OCI-LY3 (cell line): ENCODE data around the gene GSTM4.

ENCODE experiments used
- H2AFZ ChIP-seq: fragments of 200-600, 300-600 bp; shearing (Covaris generic); 2 replicates; pipeline ENCODE4 v1.6.0; 2014; ENCODE audit warnings: antibody characterized with exemption, low read depth, low read length
- H3K27ac ChIP-seq: fragments of 200-600, 300-600 bp; sonication (generic); 2 replicates; pipeline ENCODE4 v1.5.1; 2014; ENCODE audit warnings: mild to moderate bottlenecking, low read length, moderate library complexity, mixed read lengths
- H3K27me3 ChIP-seq: fragments of 200-600, 300-600 bp; sonication (generic); 2 replicates; pipeline ENCODE4 v1.6.1; 2014; ENCODE audit warnings: low read depth, low read length, mixed read lengths
- H3K36me3 ChIP-seq: fragments of 200-600, 300-600 bp; sonication (generic); replicated peaks from 2 replicates; pipeline ENCODE3; 2014; ENCODE audit warnings: low read depth, low read length, mixed read lengths
- H3K4me1 ChIP-seq: fragments of 300-600, 200-600 bp; sonication (generic); 2 replicates; pipeline ENCODE4 v1.6.1; 2014; ENCODE audit warnings: low read length, mixed read lengths
- H3K4me2 ChIP-seq: fragments of 200-600, 300-600 bp; sonication (generic); 2 replicates; pipeline ENCODE4 v1.6.1; 2014; ENCODE audit warnings: low read length, mixed read lengths
- H3K4me3 ChIP-seq: fragments of 300-600, 200-600 bp; sonication (generic); 2 replicates; pipeline ENCODE4 v1.5.1; 2014; ENCODE audit warnings: antibody characterized with exemption, mild to moderate bottlenecking, low read length, moderate library complexity
- H3K79me2 ChIP-seq: fragments of 300-600, 200-600 bp; shearing (Covaris generic); 2 replicates; pipeline ENCODE4 v1.6.1; 2014; ENCODE audit warnings: mild to moderate bottlenecking, low read length, mixed read lengths
- H3K9ac ChIP-seq: fragments of 300-600, 200-600 bp; shearing (Covaris generic); 2 replicates; pipeline ENCODE4 v1.6.0; 2014; ENCODE audit warnings: mild to moderate bottlenecking, low read length, moderate library complexity
- H3K9me3 ChIP-seq: fragments of 200-600, 300-600 bp; shearing (Covaris generic); 2 replicates; pipeline ENCODE4 v1.6.1; 2014; ENCODE audit warnings: low read length, mixed read lengths; ENCODE audit not compliant: insufficient read depth
- H4K20me1 ChIP-seq: fragments of 200-600, 300-600 bp; sonication (generic); 2 replicates; pipeline ENCODE4 v1.6.1; 2016; ENCODE audit warnings: low read length, mixed read lengths; ENCODE audit not compliant: insufficient read depth
- EZH2phosphoT487 ChIP-seq: fragments of 200-600 bp; shearing (Covaris generic); IDR thresholded peaks from 2 replicates; pipeline ENCODE4 v1.6.1; 2018; ENCODE audit warnings: antibody characterized with exemption, mixed run types, low read depth
- TF ChIP-seq, protein P1 (sequence below): fragments of 200-600, 300-600 bp; sonication (generic); IDR thresholded peaks from 2 replicates; pipeline ENCODE4 v1.5.1; 2014; ENCODE audit warnings: antibody characterized with exemption, low read length, low read depth

The GSTM4 gene

DNA sequence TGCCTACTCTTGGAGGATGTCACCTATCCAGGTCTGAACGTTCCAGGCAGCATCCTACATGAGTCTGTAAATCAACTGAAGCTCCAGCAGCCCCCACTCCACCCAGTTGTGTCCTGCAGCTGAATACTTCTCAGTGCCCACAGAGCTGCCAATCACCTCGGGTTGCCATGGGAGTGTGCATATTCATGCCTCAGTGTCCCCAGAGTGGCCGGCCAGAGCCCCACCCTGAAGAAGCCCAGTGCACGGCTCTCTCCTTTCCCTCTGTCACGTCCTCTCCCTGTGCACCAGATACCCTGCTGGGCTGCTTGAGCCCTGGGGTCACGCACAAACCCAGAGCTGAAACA is 16.1 kb upstream of the GSTM4 start:
- no peak overlapping the region for H3K27ac ChIP-seq
- H3K4me2 ChIP-seq = no peak overlapping the region
- no peak overlapping the region for H2AFZ ChIP-seq
- no peaks in the 10 kb centered on the region for H3K36me3 ChIP-seq
- no peak overlapping the region for H3K9ac ChIP-seq
- no peaks in the 10 kb centered on the region for H3K79me2 ChIP-seq
- H3K27me3 ChIP-seq = no peaks in the 10 kb centered on the region
- no peaks in the 10 kb centered on the region for H4K20me1 ChIP-seq
- no peaks in the 10 kb centered on the region for H3K9me3 ChIP-seq
- no peak overlapping the region for H3K4me3 ChIP-seq
- H3K4me1 ChIP-seq = peaks cover 27% of the 10 kb centered on the region
- TF ChIP-seq EZH2phosphoT487 = no peak
- TF ChIP-seq, protein P1, sequence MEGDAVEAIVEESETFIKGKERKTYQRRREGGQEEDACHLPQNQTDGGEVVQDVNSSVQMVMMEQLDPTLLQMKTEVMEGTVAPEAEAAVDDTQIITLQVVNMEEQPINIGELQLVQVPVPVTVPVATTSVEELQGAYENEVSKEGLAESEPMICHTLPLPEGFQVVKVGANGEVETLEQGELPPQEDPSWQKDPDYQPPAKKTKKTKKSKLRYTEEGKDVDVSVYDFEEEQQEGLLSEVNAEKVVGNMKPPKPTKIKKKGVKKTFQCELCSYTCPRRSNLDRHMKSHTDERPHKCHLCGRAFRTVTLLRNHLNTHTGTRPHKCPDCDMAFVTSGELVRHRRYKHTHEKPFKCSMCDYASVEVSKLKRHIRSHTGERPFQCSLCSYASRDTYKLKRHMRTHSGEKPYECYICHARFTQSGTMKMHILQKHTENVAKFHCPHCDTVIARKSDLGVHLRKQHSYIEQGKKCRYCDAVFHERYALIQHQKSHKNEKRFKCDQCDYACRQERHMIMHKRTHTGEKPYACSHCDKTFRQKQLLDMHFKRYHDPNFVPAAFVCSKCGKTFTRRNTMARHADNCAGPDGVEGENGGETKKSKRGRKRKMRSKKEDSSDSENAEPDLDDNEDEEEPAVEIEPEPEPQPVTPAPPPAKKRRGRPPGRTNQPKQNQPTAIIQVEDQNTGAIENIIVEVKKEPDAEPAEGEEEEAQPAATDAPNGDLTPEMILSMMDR = no peak

DNA sequence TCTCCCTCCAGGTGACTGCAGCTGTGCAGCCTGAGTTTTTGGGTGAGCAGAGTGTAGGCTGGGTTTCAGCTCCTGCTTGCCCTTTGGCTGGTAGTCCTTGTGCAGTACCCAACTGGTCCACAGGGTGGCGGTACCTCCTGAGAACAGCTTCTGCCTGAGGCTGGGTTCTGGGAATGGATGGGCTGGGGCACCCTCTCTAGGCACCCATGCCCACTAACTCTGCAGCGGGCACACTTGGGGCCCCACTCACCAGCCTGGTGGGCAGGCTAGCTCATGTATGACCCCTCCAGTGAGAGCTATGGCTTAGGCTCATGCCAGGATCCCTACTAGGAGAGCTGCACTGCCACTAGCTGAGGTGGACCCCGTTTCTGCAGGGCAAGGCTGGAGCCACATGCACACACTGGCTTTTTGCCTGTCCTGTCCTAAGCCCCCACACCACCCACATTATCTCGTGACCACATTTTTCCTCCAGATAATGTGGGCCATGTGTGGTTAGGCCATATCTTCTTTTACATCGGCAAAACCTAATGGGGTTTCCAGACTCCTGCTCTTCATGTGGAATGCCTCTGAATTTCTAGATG is 15.5 kb upstream of the GSTM4 start:
- Histone ChIP-seq H3K4me2 (peak overlapping the region; percentile 37; the same call in 1 of the 2 replicates), H2AFZ (no peak overlapping the region), H3K36me3 (no peaks in the 10 kb centered on the region), H3K4me1 (peaks cover 21% of the 10 kb centered on the region), H3K4me3 (no peak overlapping the region), H3K9ac (no peak overlapping the region), H3K27me3 (no peaks in the 10 kb centered on the region), H3K27ac (no peak overlapping the region), H3K9me3 (no peaks in the 10 kb centered on the region), H3K79me2 (no peaks in the 10 kb centered on the region), H4K20me1 (no peaks in the 10 kb centered on the region)
- TF ChIP-seq, protein P1 = peak; percentile 71
- no peak for TF ChIP-seq EZH2phosphoT487

DNA sequence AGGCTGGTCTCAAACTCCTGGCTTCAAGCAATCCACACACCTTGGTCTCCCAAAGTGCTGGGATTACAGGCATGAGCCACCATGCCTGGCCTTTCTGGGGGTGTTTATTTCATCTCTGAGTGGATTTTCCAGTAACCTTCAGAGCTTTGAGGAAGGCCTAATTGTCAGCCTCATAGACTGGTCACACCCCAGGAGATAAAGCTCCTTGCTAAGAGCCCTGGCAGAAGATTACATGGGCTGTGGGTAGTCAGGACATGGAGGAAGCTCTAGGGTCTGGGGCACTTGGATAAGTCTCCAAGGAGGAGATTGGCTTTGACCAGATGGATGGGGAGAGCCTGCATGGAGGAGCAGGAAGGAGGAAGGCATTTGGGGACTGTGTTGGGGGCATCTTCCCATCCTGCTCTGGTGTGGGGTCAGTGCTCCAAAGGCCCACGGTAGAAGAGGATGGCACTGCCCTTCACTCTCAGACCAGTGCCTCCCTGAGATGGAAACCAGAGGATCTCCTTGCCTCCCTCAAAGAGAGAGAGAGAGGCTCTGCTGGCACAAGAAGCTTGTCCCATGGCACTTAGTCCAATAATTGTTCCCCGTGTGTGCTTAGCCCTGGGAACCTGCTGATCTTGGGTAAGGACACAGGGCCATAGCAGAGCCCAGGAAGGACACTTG is 14.7 kb upstream of the GSTM4 start:
- Histone ChIP-seq H3K4me2 (no peak overlapping the region), H3K79me2 (no peaks in the 10 kb centered on the region), H4K20me1 (no peaks in the 10 kb centered on the region), H3K4me3 (no peak overlapping the region), H3K27ac (no peak overlapping the region), H3K4me1 (peaks cover 13% of the 10 kb centered on the region), H3K9me3 (no peaks in the 10 kb centered on the region), H3K9ac (no peak overlapping the region), H3K36me3 (no peaks in the 10 kb centered on the region), H3K27me3 (no peaks in the 10 kb centered on the region), H2AFZ (no peak overlapping the region)
- TF ChIP-seq, protein P1 = no peak
- no peak for TF ChIP-seq EZH2phosphoT487

DNA sequence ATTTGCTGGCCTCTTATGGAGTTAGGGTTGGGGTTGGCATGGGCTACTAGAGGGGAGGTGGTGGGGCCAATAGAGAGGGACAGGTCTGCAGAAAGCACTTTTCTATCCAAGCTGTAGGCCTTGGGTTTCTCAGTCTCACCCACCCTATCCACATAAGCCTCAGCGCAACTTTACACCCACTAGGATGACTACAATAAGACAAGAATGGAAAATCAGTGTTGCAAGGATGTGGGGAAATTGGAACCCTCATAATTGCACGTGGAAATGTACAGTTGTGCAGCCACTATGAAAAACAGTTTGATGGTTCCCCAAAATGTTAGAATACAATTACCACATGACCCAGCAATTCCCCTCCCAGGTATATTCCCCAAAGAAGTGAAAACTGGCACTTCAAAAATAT is 14.0 kb upstream of the GSTM4 start:
- Histone ChIP-seq H3K9me3 (no peaks in the 10 kb centered on the region), H3K27ac (no peak overlapping the region), H2AFZ (no peak overlapping the region), H3K4me2 (no peak overlapping the region), H3K27me3 (no peaks in the 10 kb centered on the region), H3K4me1 (peaks cover 10% of the 10 kb centered on the region), H3K36me3 (no peaks in the 10 kb centered on the region), H4K20me1 (no peaks in the 10 kb centered on the region), H3K4me3 (no peak overlapping the region), H3K79me2 (no peaks in the 10 kb centered on the region), H3K9ac (no peak overlapping the region)
- TF ChIP-seq EZH2phosphoT487 = no peak
- TF ChIP-seq, protein P1 = no peak
